ENCODE data around the gene CDYL. TPM values are rescaled to one million over a fixed set of nuclear protein-coding genes. Genes with fewer than 3 reads are reported as not detected.
"Not testable (repeated sequence)": the region's sequence is repeated elsewhere in the genome, so short reads cannot be mapped to it uniquely, and the experiment has no call there.

The CDYL gene
- total RNA-seq, 1 donor from 2014 or later, result 31.8 TPM

- intact Hi-C loops (cut with micrococcal nuclease), result no loop called here
- DNase-seq (no peak), ATAC-seq (no peak)
Measured at GRCh38 chr6:4864519-4864918, 88.3 kb downstream of the CDYL start.

DNA sequence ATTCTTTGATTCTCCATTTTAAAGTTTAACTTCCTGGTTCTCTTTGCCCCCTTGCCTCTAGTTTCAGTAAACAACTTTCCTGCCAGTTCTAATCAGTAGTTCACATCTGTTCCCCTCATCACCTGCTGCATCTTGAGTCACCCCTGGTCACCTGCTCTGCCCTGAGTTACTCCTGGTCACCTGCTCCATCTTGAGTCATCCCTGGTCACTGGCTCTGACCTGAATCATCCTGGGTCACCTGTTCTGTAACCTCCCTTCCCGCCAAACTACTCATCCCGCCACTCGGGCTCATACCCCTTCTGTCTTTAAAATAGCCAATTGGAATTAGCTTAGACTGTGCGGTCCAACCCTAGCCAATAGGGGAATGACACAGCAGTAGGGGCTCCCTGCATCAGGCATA, 88.8 kb downstream of the CDYL start:
- intact Hi-C loops (cut with micrococcal nuclease); DNase-seq; ATAC-seq: not testable (repeated sequence)

- ATAC-seq, result no peak
Measured at GRCh38 chr6:4870821-4871494, 94.8 kb downstream of the CDYL start.

DNA sequence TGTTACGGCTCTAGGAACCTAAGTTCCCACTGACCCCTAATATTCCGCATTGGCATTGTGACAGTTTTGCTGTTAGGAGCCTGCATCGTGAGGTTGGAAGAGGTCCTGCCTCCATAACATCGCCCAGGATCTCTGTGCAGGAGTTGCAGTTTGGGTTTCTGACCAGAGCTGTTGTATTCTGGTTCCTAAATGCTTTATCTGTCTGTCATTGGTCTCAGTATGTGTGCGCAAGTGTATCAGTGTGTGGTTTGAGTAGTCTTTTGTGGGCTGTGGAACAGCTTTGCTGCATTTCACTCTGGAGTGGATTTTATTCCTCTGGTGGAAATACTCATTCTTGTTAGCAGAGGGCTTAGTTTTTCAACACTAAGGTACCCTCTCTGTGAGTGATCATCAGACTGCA, 95.6 kb downstream of the CDYL start:
- intact Hi-C loops (cut with micrococcal nuclease), result no loop called here
- ATAC-seq, result no peak

More at GRCh38 chr6:4870821-4871494, 94.8 kb downstream of the CDYL start:
- DNase-seq, result no peak
- intact Hi-C loops (cut with micrococcal nuclease), result no loop called here

GRCh38 chr6:4872841-4873240, 96.6 kb downstream of the CDYL start:
- intact Hi-C loops (cut with micrococcal nuclease), result no loop called here
- DNase-seq, result no peak
- no peak for ATAC-seq

More for the DNA sequence above, 95.6 kb downstream of the CDYL start:
- no peak for DNase-seq

DNA sequence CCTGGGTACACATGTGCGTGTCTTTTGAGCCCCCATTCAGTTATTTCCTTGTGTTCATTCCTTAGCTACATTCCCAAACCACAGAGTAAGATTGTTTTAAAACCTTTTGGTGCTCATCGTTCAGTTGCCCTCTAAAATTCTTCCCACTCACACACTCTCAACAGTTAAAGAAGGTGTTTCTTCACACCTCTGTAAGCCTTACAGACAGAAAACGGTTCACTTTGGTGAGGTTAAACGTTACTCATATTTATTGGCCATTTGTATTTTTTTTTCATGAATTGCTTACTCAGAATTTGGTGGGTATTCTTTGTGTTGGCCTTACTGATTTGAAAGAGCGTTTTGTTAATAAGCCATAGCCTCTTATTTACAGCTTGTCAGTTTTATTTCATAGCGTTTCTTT, 97.7 kb downstream of the CDYL start:
- intact Hi-C loops (cut with micrococcal nuclease), result no loop called here
- ATAC-seq, result no peak

GRCh38 chr6:4879741-4880275, 103.6 kb downstream of the CDYL start:
- no peak for DNase-seq
- no peak for ATAC-seq
- intact Hi-C loops (cut with micrococcal nuclease), result no loop called here

More for the DNA sequence above, 97.7 kb downstream of the CDYL start:
- no peak for DNase-seq

DNA sequence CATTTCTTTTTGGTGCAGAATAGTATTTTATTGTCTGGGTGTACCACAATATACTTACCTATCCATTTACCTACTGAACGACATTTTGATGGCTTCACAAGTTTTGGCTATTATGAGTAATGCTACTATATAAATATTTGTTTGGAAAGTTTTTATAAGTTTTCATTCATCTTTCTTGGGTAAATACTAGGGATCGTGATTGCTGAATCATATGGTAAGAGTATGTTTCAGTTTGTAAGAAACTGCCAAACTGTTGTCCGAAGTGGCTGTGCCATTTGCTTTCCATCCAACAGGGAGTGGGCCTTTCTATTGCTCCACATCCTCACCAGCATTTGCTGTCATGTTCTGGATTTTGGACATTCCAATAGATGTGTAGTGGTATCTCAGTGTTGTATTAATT, 104.2 kb downstream of the CDYL start:
- ATAC-seq (no peak), DNase-seq (no peak)
- intact Hi-C loops (cut with micrococcal nuclease), result no loop called here

- intact Hi-C loops (cut with micrococcal nuclease), result no loop called here
- ATAC-seq, result no peak
- DNase-seq, result no peak
Measured at GRCh38 chr6:4883298-4883697, 107.1 kb downstream of the CDYL start.

DNA sequence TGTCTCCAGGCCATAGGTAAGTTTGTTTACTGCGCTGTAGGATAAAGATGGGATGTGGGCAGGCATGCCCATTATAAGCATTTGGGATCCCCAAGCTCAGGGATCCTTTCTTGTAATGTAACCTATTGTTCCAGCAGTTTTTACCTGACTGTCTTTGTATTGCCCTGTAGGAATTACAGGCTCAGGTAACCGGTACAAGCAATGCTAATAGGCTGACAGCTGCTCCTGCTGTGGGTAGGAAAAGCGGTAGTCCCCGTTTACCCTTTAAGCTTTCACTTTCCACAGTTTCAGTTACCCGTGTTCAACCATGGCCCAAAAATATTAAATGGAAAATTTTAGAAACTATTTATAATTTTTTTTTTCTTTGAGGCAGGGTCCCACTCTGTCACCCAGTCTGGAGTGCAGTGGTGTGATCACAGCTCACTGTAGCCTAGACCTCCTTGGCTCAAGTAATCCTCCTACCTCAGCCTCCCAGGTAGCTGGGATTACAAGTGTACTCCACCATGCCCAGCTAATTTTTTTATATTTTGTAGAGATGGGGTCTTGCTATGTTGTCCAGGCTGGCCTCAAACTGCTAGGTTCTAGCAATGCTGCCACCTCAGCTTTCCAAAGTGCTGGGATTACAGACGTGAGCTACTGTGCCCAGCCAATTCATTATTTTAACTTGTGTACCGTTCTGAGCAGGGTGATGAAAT, 108.6 kb downstream of the CDYL start:
- DNase-seq (no peak), ATAC-seq (no peak)
- intact Hi-C loops (cut with micrococcal nuclease), result no loop called here

- DNase-seq, result no peak
- intact Hi-C loops (cut with micrococcal nuclease), result no loop called here
- no peak for ATAC-seq
Measured at GRCh38 chr6:4885341-4885933, 109.2 kb downstream of the CDYL start.

DNA sequence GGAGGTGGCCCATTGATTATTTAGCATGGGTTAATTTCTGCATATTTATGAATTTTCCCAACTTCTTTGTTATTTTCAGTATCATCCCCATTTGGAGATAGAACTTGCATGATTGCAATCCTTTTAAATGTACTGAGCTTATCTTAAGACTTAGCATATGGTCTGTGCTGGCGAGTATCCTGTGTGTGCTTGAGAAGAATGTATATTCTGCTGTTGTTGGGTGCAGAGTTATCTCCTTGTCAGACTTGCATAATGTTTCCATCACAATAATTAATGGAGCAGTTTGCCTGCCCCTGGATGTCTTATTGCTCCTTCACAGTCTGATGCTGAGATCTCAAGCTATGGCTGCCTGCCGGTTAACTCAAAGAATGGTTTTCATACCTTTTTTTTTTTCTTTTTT, 112.6 kb downstream of the CDYL start:
- DNase-seq (no peak), ATAC-seq (no peak)
- intact Hi-C loops (cut with micrococcal nuclease), result no loop called here

- intact Hi-C loops (cut with micrococcal nuclease), result no loop called here
- peak; percentile 53 for DNase-seq
- peak; percentile 55 for ATAC-seq
Measured at GRCh38 chr6:4889701-4890100, 113.5 kb downstream of the CDYL start.

- no peak for ATAC-seq
- intact Hi-C loops (cut with micrococcal nuclease), result no loop called here
- DNase-seq, result no peak
Measured at GRCh38 chr6:4890191-4890590, 114.0 kb downstream of the CDYL start.

- intact Hi-C loops (cut with micrococcal nuclease), result no loop called here
- ATAC-seq (no peak), DNase-seq (no peak)
Measured at GRCh38 chr6:4890627-4891026, 114.4 kb downstream of the CDYL start.

- no peak for DNase-seq
- no peak for ATAC-seq
- intact Hi-C loops (cut with micrococcal nuclease), result no loop called here
Measured at GRCh38 chr6:4891141-4891540, 114.9 kb downstream of the CDYL start.

GRCh38 chr6:4892785-4893485, 116.7 kb downstream of the CDYL start:
- DNase-seq, result no peak
- intact Hi-C loops (cut with micrococcal nuclease), result no loop called here
- ATAC-seq, result no peak

DNA sequence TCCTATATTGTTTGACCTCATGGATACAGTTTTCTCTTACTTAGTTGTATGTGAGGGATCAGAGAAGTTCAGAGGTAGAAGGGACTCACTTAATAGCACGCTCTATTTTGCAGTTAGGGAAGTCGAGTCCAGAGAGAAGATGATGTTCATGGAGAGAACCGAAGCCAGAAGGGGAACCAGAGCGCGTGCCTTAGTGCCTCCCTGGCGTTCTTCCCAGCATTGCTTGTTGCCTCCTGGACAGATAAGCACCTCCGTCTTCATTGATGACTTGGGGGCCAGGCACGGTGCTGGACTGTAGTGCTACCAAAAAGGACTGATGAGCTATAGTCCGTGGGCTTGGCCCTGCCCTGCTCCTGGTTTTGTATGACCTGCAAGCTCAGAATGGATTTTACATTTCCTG, 117.8 kb downstream of the CDYL start:
- no peak for ATAC-seq
- no peak for DNase-seq

DNA sequence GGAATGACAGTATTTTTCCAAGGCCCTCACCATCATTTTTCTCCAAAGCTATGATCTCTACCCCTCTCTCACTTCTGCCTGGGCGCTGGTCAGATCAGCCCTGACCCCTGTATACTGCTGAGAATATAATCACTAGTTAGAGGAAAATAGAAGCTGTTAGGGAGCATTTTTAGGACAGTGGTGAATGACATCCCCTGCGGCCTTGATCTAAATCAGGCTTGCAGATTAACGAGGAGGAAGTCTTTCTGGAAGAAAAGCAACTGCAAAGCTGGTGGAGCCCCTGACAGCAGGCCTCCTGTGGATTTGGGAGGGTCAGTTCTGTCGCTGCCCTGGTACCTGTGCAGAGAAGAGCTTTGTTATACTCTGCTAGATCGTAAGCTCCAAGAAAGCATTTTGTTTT, 119.8 kb downstream of the CDYL start:
- DNase-seq, result no peak
- ATAC-seq, result no peak
- intact Hi-C loops (cut with micrococcal nuclease), result no loop called here

More for the DNA sequence above, 117.8 kb downstream of the CDYL start:
- intact Hi-C loops (cut with micrococcal nuclease), result no loop called here

GRCh38 chr6:4896401-4896800, 120.2 kb downstream of the CDYL start:
- ATAC-seq, result no peak
- no peak for DNase-seq
- intact Hi-C loops (cut with micrococcal nuclease), result no loop called here
